IPS-18c (cell line): ENCODE data around the gene RAET1G.
"Not testable (repeated sequence)": the region's sequence is repeated elsewhere in the genome, so short reads cannot be mapped to it uniquely, and the experiment has no call there.

Source experiments
- H3K4me3 ChIP-seq: 2 replicates; pipeline ENCODE4 v1.7.0; 2013; ENCODE audit warnings: low read depth, mild to moderate bottlenecking, low read length, moderate library complexity; ENCODE audit not compliant: insufficient read depth
- H3K9me3 ChIP-seq: one replicate; pipeline ENCODE4 v1.6.1; 2013; ENCODE audit warnings: mild to moderate bottlenecking, low read length, moderate library complexity; ENCODE audit not compliant: control insufficient read depth, insufficient read depth

Gene RAET1G

DNA sequence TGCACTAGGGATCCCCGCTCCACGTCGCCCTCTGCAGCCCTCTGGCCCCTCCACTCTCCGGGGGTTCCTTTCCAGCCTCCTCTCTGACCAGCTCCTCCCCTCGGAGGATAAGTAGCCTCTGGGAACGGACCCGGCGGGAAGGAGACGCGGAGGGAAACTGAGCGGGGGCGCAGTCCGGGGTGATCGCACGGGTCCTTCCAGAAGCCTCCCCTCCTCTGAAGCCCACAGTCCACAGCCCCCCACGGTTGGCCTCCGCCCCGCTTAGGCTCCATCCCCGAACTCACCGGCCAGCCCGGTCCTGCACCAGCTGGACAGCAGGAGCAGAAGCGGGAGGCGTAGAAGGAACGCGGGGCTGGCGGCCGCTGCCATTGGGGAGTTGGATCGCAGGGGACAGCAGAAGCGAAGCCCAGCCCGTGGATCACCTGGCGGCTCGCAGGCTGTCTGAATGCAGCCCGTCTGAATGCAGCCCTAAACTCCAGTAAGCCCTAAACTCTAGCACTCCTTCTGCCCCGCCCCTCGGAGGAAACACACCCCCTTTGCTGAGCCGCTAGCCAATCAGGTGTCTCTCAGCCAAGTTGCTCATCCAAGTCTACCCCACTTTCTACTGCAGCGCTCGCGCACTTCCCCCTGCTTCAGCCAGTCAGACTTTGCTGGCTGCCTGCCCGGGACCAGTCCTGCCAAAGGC lies at the start of gene RAET1G:
Gene RAET1G, minus strand, starts transcription at position 480 of the 685 bp plus-strand sequence. Its CDS starts 111 bp downstream, at position 369.
- Histone ChIP-seq H3K9me3 (no peaks in the 10 kb centered on the region), H3K4me3 (peak within 1 kb of the TSS; percentile 73)

- H3K9me3 ChIP-seq = no peaks in the 10 kb centered on the region
These were observed 46.7 kb upstream of the RAET1G start for GRCh38 chr6:149969635-149970034.

DNA sequence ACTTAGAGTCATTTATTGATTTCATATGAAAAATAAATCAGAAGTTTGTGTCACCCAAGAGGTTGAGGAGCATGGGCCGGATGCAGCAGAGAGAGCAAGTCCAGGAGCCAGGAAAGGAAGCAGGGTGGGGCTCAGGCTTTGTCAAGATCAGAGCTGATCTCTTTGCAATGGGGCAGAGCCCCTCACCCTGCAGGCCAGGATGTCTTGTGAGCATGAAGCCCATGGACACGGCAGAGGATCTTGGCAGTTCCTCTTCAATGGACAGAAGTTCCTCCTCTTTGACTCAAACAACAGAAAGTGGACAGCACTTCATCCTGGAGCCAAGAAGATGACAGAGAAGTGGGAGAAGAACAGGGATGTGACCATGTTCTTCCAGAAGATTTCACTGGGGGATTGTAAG lies 46.0 kb upstream of the RAET1G start:
- H3K4me3 ChIP-seq, H3K9me3 ChIP-seq: not testable (repeated sequence)

More at GRCh38 chr6:149969635-149970034, 46.7 kb upstream of the RAET1G start:
- no peak overlapping the region for H3K4me3 ChIP-seq

DNA sequence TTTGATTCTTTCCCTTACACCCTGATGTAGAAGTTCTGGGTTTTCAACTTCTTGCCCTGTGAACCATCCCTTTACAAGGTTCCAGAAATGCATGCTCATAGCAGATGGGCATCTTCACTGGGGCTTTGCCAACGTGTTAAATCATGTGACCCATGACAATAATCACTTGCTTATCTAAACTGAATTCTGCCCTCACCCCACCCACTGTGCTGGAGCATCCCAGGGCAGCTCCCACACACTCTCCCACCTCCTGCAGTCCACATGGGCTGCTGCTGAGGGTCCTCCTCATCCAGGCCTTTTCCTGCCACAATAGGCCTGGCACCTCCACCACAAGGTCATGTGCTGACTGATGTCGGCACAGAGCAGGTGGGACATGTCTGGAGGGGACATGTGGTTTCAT lies 45.1 kb upstream of the RAET1G start:
- not testable (repeated sequence) for H3K4me3 ChIP-seq

DNA sequence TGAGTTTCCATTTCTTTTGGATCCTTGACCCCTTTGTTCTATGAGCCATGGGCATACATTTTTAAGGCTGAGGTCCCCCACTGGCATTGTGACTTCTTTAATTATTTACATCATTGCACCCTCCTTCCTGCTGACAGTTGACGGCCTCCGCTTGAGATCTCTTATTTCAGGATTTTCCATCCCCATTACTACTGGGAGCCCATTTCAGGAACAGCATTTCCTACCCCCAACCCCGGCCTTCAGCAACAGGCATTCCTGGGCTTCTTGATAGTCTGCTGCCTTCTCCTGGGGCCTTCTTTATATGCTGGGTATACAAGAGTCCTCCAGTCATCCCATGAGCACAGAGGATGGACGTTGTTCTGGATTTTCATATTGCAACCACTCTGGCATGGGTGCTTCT lies 44.7 kb upstream of the RAET1G start:
- peaks cover 5% of the 10 kb centered on the region for H3K9me3 ChIP-seq
- H3K4me3 ChIP-seq = no peak overlapping the region

More for the DNA sequence above, 45.1 kb upstream of the RAET1G start:
- H3K9me3 ChIP-seq = not testable (repeated sequence)

DNA sequence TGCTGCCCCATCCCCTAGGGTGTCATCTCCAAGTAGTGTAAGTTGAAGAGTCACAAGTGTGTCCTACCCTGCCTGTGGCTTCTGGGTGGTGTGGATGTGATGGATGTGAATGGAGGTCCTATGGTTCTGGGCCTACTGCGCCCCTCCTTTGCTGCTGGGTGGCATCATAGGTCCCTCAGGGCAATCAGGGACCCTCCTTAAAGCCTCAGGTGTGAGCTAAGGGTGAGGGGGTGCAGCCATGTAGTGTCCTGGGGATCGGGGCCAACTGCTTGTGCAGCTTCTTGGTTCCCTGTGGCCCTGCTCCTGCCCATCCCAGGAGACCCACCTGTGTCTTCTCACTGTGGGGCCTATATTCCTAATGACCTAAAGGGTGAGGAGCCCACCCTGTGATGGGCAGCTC lies 43.4 kb upstream of the RAET1G start:
- H3K9me3 ChIP-seq, H3K4me3 ChIP-seq: not testable (repeated sequence)

- peak overlapping the region; percentile 62; the same call in 1 of the 2 replicates for H3K4me3 ChIP-seq
These were observed 42.5 kb upstream of the RAET1G start for GRCh38 chr6:149965194-149966020.

DNA sequence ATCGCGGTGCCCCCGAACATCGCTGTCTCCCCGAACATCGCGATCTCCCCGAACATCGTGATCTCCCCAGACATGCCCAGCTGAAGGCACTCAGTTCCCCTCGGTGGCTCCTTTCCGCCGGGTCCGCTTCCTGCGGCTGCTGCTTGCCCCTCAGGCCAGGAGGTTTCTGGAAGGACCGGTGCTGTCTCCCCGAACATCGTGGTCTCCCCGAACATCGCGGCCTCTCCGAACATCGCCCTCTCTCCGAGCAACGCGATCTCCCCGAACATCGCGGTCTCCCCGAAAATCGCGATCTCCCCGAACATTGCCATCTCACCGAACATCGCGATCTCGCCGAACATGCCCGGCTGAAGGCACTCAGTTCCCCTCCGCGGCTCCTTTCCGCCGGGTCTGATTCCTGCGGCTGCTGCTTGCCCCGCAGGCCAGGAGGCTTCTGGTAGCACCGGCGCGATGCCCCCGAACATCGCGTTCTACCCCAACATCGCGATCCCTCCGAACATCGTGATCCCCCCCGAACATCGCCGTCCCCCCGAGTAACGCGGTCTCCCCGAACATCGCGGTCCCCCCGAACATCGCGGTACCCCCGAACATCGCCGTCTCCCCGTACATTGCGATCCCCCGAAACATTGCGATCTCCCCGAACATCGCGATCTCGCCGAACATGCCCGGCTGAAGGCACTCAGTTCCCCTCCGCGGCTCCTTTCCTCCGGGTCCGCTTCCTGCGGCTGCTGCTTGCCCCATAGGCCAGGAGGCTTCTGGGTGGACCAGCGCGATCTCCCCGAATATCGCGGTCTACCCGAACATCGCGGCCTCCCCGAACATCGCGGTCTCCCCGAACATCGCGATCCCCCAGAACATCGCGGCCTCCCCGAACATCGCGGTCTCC lies 41.6 kb upstream of the RAET1G start:
- peaks cover 5% of the 10 kb centered on the region for H3K9me3 ChIP-seq
- peak overlapping the region; percentile 62 for H3K4me3 ChIP-seq

More at GRCh38 chr6:149965194-149966020, 42.5 kb upstream of the RAET1G start:
- peaks cover 5% of the 10 kb centered on the region for H3K9me3 ChIP-seq

- H3K4me3 ChIP-seq = peak within 1 kb of the TSS; percentile 62
- H3K9me3 ChIP-seq = peaks cover 5% of the 10 kb centered on the region
These were observed 40.8 kb upstream of the RAET1G start, which contains the start of gene ULBP1 for GRCh38 chr6:149963462-149964307. Gene ULBP1 (plus strand): TSS chr6:149963943. CDS start chr6:149964050, 107 bp downstream.

DNA sequence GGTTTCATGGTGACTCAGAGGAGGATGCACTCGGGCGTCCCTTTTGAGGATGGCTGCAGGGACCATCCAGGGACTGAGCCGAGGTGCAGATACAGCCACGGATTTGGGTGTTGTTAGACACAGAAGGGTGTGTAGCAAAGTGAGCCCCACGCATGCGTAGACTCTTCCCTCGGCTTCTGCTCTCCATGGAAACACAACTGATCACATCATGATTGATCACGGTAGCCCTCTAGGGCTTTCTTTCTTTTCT lies 40.2 kb upstream of the RAET1G start:
- Histone ChIP-seq H3K9me3 (peaks cover 5% of the 10 kb centered on the region), H3K4me3 (peak overlapping the region; percentile 62)

DNA sequence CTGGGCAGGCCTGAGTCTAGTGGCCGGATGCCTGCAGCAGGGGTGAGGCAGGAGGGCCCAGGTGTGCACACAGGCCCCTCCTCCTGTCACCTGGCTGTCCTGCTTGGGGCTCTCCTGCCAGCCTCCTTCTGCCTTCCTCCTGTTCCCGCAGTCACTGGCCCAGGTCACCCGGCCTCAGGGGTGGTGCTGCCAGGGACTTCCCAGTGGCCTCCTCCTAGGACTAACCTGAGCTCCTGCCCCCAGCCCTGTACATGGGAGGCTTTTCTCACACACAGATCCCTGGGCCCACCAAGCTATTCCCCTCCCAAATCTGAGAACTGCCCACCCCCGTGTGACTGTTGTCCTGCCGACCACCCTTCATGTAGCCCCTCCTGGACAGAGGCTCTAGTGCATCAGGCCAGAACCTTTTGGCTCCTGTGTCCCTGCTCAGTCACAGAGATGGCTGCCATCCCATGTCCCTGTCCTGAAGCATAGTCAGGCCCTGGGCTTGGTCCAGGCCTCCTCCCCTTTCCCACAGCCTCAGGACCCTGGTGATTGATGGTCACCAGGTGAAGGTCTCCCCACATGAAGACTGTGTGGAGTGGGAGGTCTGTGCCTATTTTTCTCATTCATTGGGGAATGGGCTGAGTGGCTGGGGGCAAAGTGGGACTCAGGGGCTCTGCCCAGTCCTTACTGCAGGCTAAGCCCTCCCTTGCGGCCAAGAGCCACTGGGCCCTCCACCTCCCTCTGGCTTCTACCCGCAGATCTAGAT lies 39.7 kb upstream of the RAET1G start:
- Histone ChIP-seq H3K9me3 (peaks cover 5% of the 10 kb centered on the region), H3K4me3 (peak overlapping the region; percentile 62; the same call in 1 of the 2 replicates)

- H3K9me3 ChIP-seq = peaks cover 5% of the 10 kb centered on the region
- H3K4me3 ChIP-seq = no peak overlapping the region
These were observed 39.0 kb upstream of the RAET1G start for GRCh38 chr6:149961728-149962425.

GRCh38 chr6:149960488-149960887 lies 37.6 kb upstream of the RAET1G start:
- Histone ChIP-seq H3K9me3 (peaks cover 5% of the 10 kb centered on the region), H3K4me3 (no peak overlapping the region)

DNA sequence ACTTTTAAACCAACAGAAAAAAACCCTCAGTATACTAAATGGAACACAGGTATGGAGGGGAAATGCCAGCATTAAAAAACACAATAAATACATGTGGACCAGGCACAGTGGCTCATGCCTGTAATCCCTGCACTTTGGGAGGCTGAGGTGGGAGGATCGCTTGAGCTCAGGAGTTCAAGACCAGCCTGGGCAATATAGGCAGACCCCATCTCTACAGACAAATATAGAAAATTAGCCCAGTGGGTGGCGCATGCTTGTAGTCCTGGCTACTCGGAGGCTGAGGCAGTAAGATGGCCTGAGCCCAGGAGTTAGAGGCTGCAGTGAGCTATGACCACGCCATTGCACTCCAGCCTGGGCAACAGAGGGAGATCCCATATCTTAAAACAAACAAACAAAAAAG lies 36.9 kb upstream of the RAET1G start:
- not testable (repeated sequence) for H3K4me3 ChIP-seq, H3K9me3 ChIP-seq

DNA sequence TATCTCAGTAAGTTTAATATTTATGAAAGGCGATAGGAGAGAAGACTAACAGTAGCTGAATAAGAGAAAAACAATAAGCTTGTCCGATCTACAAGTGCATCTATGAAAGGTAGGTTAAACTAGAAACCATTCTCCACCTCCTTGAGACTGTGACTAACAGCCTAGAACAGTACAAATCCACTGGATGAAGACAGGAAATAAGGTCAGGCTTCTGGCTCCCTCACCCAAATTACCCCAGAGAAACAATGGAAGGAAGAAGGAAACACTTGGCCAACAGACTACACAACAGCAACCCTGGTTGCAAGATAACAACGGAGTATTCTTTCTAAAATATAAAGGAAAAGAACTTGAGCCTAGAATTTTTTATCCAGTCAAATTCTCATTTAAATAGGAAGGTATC lies 35.2 kb upstream of the RAET1G start:
- H3K9me3 ChIP-seq = not testable (repeated sequence)

More for the DNA sequence above, 35.2 kb upstream of the RAET1G start:
- not testable (repeated sequence) for H3K4me3 ChIP-seq
